IMR-90 (cell line): ENCODE results near the gene IRGQ. TPM values are rescaled to one million over a fixed set of nuclear protein-coding genes. Genes with fewer than 3 reads are reported as not detected.

Experiments
- ATAC-seq: fragments of 200-7000 bp; cut with Tn5 transposase; 2 replicates; pipeline ENCODE4 v1.9.1; 2020; ENCODE audit warnings: low read depth, mild to moderate bottlenecking, moderate library complexity
- BruUV-seq: library from RNA; stranded (reverse); fragments of 400-500 nt; replicated peaks from 2 replicates; lab custom pipeline; 2021; lab: Mats Ljungman, UMichigan
- CTCF ChIA-PET: fragments of 300-600 bp; formaldehyde crosslinking; extraction: SDS; loops from one replicate; lab custom pipeline; 2021; ENCODE audit warnings: antibody characterized with exemption; lab: Yijun Ruan, JAX
- POLR2A ChIA-PET: fragments of 300-600 bp; sonication (Branson Sonifier 250); formaldehyde crosslinking; loops from one replicate; lab custom pipeline; 2022; ENCODE audit warnings: antibody characterized with exemption; ENCODE audit not compliant: unreplicated experiment; lab: Charles Lee
- DNase-seq: peaks from one replicate; pipeline ENCODE4 v3.0.0; 2013
- H2AFZ ChIP-seq: replicated peaks from 2 replicates; pipeline ENCODE3; 2013; ENCODE audit warnings: low read length, mild to moderate bottlenecking; ENCODE audit not compliant: poor library complexity
- H2AK5ac ChIP-seq: 2 replicates; pipeline ENCODE4 v1.6.1; 2013; ENCODE audit warnings: low read depth, low read length, inconsistent platforms
- H2AK9ac ChIP-seq: replicated peaks from 2 replicates; pipeline ENCODE3; 2013; ENCODE audit warnings: mild to moderate bottlenecking, low read depth, low read length, moderate library complexity; ENCODE audit not compliant: poor library complexity
- H2BK120ac ChIP-seq: 2 replicates; pipeline ENCODE4 v1.6.1; 2013; ENCODE audit warnings: low read depth, low read length, inconsistent platforms
- H2BK15ac ChIP-seq: 3 replicates; pipeline ENCODE4 v1.6.1; 2013; ENCODE audit warnings: low read depth, low read length, inconsistent platforms
- H2BK20ac ChIP-seq: 2 replicates; pipeline ENCODE4 v1.6.1; 2013; ENCODE audit warnings: low read depth, mild to moderate bottlenecking, inconsistent platforms, low read length, moderate library complexity
- H2BK5ac ChIP-seq: 2 replicates; pipeline ENCODE4 v1.6.1; 2013; ENCODE audit warnings: mild to moderate bottlenecking, low read depth, low read length, inconsistent platforms; ENCODE audit not compliant: poor library complexity, severe bottlenecking
- H3K14ac ChIP-seq: replicated peaks from 2 replicates; pipeline ENCODE4 v1.6.1; 2013; ENCODE audit warnings: low read depth, low read length, inconsistent platforms
- H3K18ac ChIP-seq: 2 replicates; pipeline ENCODE4 v1.6.1; 2013; ENCODE audit warnings: low read depth, low read length, control low read depth
- H3K23ac ChIP-seq: 2 replicates; pipeline ENCODE4 v1.6.1; 2013; ENCODE audit warnings: low read depth, low read length, inconsistent platforms
- H3K27ac ChIP-seq: 2 replicates; pipeline ENCODE4 v1.5.1; 2013; ENCODE audit warnings: mild to moderate bottlenecking, control low read depth, low read length; ENCODE audit not compliant: insufficient read depth
- H3K27me3 ChIP-seq: 2 replicates; pipeline ENCODE4 v1.6.1; 2013; ENCODE audit warnings: low read length; ENCODE audit not compliant: control insufficient read depth, insufficient read depth
- H3K36me3 ChIP-seq: 2 replicates; pipeline ENCODE4 v1.6.1; 2013; ENCODE audit warnings: low read length, mixed read lengths; ENCODE audit not compliant: control insufficient read depth, insufficient read depth
- H3K4ac ChIP-seq: 2 replicates; pipeline ENCODE4 v1.6.1; 2013; ENCODE audit warnings: low read depth, low read length, inconsistent platforms
- H3K4me1 ChIP-seq: 2 replicates; pipeline ENCODE4 v1.6.1; 2013; ENCODE audit warnings: low read length, mixed read lengths; ENCODE audit not compliant: control insufficient read depth, insufficient read depth
- H3K4me2 ChIP-seq: 2 replicates; pipeline ENCODE4 v1.6.1; 2013; ENCODE audit warnings: low read depth, mild to moderate bottlenecking, control low read depth, low read length, moderate library complexity
- H3K4me3 ChIP-seq: 2 replicates; pipeline ENCODE4 v1.5.1; 2013; ENCODE audit warnings: low read depth, mild to moderate bottlenecking, control low read depth, low read length, moderate library complexity; ENCODE audit not compliant: insufficient read depth
- H3K56ac ChIP-seq: 2 replicates; pipeline ENCODE4 v1.6.1; 2013; ENCODE audit warnings: low read length, inconsistent platforms; ENCODE audit not compliant: insufficient read depth; ENCODE audit errors: extremely low read depth
- H3K79me1 ChIP-seq, 2 experiments: 2 replicates each; pipeline ENCODE4 v1.6.1; 2013; ENCODE audit warnings: low read length in 2 of 2, inconsistent platforms in 1 of 2, low read depth in 1 of 2
- H3K9ac ChIP-seq: 2 replicates; pipeline ENCODE4 v1.6.1; 2013; ENCODE audit warnings: low read depth, low read length, control low read depth
- H3K9me1 ChIP-seq: 2 replicates; pipeline ENCODE4 v1.6.1; 2013; ENCODE audit warnings: low read length, inconsistent platforms; ENCODE audit not compliant: insufficient read depth
- H3K9me3 ChIP-seq: 2 replicates; pipeline ENCODE4 v1.6.1; 2013; ENCODE audit warnings: low read length; ENCODE audit not compliant: control insufficient read depth, insufficient read depth
- H4K20me1 ChIP-seq: 2 replicates; pipeline ENCODE4 v1.6.1; 2013; ENCODE audit warnings: low read length, inconsistent platforms; ENCODE audit not compliant: insufficient read depth
- H4K5ac ChIP-seq: 2 replicates; pipeline ENCODE4 v1.6.1; 2013; ENCODE audit warnings: mild to moderate bottlenecking, low read depth, low read length, control low read depth
- H4K8ac ChIP-seq, 2 experiments: 2 replicates each; pipeline ENCODE4 v1.6.1; 2013; ENCODE audit warnings: low read depth in 2 of 2, low read length in 2 of 2, control low read depth in 1 of 2, inconsistent platforms in 1 of 2
- H4K91ac ChIP-seq: 2 replicates; pipeline ENCODE4 v1.6.1; 2013; ENCODE audit warnings: low read depth, low read length, inconsistent platforms; ENCODE audit not compliant: insufficient read depth
- CEBPB ChIP-seq: IDR thresholded peaks from 2 replicates; pipeline ENCODE4 v1.6.1; 2012; ENCODE audit warnings: low read depth, low read length, improper control_type of control experiment
- FOS ChIP-seq: fragments of 150-350 bp; IDR thresholded peaks from 2 replicates; pipeline ENCODE4 v1.6.1; 2016; ENCODE audit warnings: low read depth, low read length
- MAFK ChIP-seq: IDR thresholded peaks from 2 replicates; pipeline ENCODE4 v1.6.1; 2012; ENCODE audit warnings: low read depth, low read length, improper control_type of control experiment
- MAZ ChIP-seq: IDR thresholded peaks from 2 replicates; pipeline ENCODE4 v1.6.1; 2012; ENCODE audit warnings: low read depth, mild to moderate bottlenecking, low read length, improper control_type of control experiment, moderate library complexity, borderline replicate concordance
- MXI1 ChIP-seq: IDR thresholded peaks from 2 replicates; pipeline ENCODE4 v1.6.1; 2012; ENCODE audit warnings: low read depth, mild to moderate bottlenecking, low read length, moderate library complexity, borderline replicate concordance
- RFX5 ChIP-seq: IDR thresholded peaks from 2 replicates; pipeline ENCODE4 v1.8.0; 2012; ENCODE audit warnings: low read depth, mild to moderate bottlenecking, low read length, moderate library complexity
- USF2 ChIP-seq: fragments of 150-350 bp; IDR thresholded peaks from 2 replicates; pipeline ENCODE4 v1.6.1; 2017; ENCODE audit warnings: mild to moderate bottlenecking, antibody characterized with exemption, low read length, low read depth
- WGBS, 2 experiments: methylation state at CpG; one replicate each; pipeline versions ENCODE4 v1.1.5 to v1.1.7; 2013; ENCODE audit warnings: missing lambda C conversion rate in 2 of 2; ENCODE audit not compliant: insufficient read length in 1 of 2; ENCODE audit errors: extremely low coverage in 2 of 2; 5-methylcytosine and 5-hydroxymethylcytosine counted together
- dilution Hi-C: fragments of 300-500 bp; cut with HindIII; formaldehyde crosslinking; loops from one replicate; pipeline ENCODE4 v1.14.3; 2018; ENCODE audit warnings: low sequenced_read_pairs; ENCODE audit not compliant: unreplicated experiment
- in situ Hi-C: fragments of 300-500 bp; cut with MboI; formaldehyde crosslinking; loops from 3 replicates; pipeline ENCODE4 v1.14.3; 2019; ENCODE audit warnings: low sequenced_read_pairs, inconsistent platforms, mixed read lengths
- intact Hi-C: fragments of 100-400 bp; cut with micrococcal nuclease; formaldehyde crosslinking; loops from 2 replicates; pipeline ENCODE4 v1.10.0; 2022
- polyA plus RNA-seq, 3 experiments: library from polyadenylated mRNA; depleted of rRNA; stranded (reverse); fragments of >200 nt; gene quantifications; 2 replicates each; pipeline ENCODE4 v1.2.3, GENCODE V29; 2012; ENCODE audit warnings: low replicate concordance in 1 of 3
- total RNA-seq: library from RNA; depleted of rRNA; stranded (reverse); fragments of >200 nt; gene quantifications from 2 replicates; pipeline ENCODE4 v1.2.3, GENCODE V29; 2012
- TF ChIP-seq, protein P1 (sequence below): conservative IDR thresholded peaks from 2 replicates; pipeline ENCODE4 v1.5.1; 2012; ENCODE audit warnings: mild to moderate bottlenecking, low read depth, low read length, improper control_type of control experiment

The IRGQ gene
- total and polyA plus RNA-seq, 2 of the 4 experiments (the other 2 are of a cell fraction) = 9.0 to 9.9 TPM

GRCh38 chr19:43561139-43561970 is 34.6 kb downstream of the IRGQ start:
- CTCF ChIA-PET = interaction anchor here (1.5 kb wide), 1 partner anchor 26 kb away, joined by 3 read pairs; no protein-coding TSS in a partner anchor
- no peak overlapping the region for H3K56ac ChIP-seq

More at GRCh38 chr19:43561139-43561970, 34.6 kb downstream of the IRGQ start:
- ATAC-seq = no peak
- H3K9me3 ChIP-seq = no peaks in the 10 kb centered on the region
- intact Hi-C loops = loop anchor here (2.0 kb wide), 1 partner anchor 33 kb away; no protein-coding TSS in a partner anchor
- no peak overlapping the region for H3K9ac ChIP-seq
- no peak overlapping the region for H3K23ac ChIP-seq
- H3K18ac ChIP-seq = no peak overlapping the region
- H3K9me1 ChIP-seq = peaks cover 29% of the 10 kb centered on the region
- H3K4me2 ChIP-seq = no peak overlapping the region
- no peak overlapping the region; the same call in 2 of the 3 replicates for H2BK15ac ChIP-seq
- no peak overlapping the region for H2AFZ ChIP-seq
- H3K4me3 ChIP-seq = no peak overlapping the region
- peaks cover 5% of the 10 kb centered on the region for H3K4me1 ChIP-seq
- no TSS peak for BruUV-seq
- H2AK9ac ChIP-seq = peak overlapping the region; percentile 3
- H2BK20ac ChIP-seq = no peak overlapping the region; the same call in 1 of the 2 replicates
- 69% methylated on average over 3 of the region's 12 CpGs; no CpG with 5 or more reads in 1 of the 2 experiments for WGBS, 2 experiments
- H4K8ac ChIP-seq = no peak overlapping the region
- H4K5ac ChIP-seq = no peak overlapping the region
- POLR2A ChIA-PET = no interaction called here
- no peak overlapping the region for H3K27ac ChIP-seq
- H2BK5ac ChIP-seq = no peak overlapping the region
- peak overlapping the region; percentile 18 for H3K4ac ChIP-seq
- dilution Hi-C loops = no loop called here
- no peaks in the 10 kb centered on the region for H3K27me3 ChIP-seq
- H4K20me1 ChIP-seq = peaks cover 6% of the 10 kb centered on the region; the same call in 1 of the 2 replicates
- DNase-seq = no peak
- H3K79me1 ChIP-seq = peaks cover 13 to 54% of the 10 kb centered on the region in 2 experiments; a peak in 3 of 4 replicates
- H2AK5ac ChIP-seq = peak overlapping the region; percentile 15; the same call in 1 of the 2 replicates
- no peak overlapping the region; the same call in 1 of the 2 replicates for H4K91ac ChIP-seq
- in situ Hi-C loops = no loop called here
- peaks cover 9% of the 10 kb centered on the region for H3K36me3 ChIP-seq
- no peak overlapping the region for H3K14ac ChIP-seq
- peak overlapping the region; percentile 66 for H2BK120ac ChIP-seq
- TF ChIP-seq MAZ (no peak), USF2 (no peak), FOS (no peak), CEBPB (no peak), MAFK (no peak), RFX5 (no peak), MXI1 (no peak)
- TF ChIP-seq, protein P1, sequence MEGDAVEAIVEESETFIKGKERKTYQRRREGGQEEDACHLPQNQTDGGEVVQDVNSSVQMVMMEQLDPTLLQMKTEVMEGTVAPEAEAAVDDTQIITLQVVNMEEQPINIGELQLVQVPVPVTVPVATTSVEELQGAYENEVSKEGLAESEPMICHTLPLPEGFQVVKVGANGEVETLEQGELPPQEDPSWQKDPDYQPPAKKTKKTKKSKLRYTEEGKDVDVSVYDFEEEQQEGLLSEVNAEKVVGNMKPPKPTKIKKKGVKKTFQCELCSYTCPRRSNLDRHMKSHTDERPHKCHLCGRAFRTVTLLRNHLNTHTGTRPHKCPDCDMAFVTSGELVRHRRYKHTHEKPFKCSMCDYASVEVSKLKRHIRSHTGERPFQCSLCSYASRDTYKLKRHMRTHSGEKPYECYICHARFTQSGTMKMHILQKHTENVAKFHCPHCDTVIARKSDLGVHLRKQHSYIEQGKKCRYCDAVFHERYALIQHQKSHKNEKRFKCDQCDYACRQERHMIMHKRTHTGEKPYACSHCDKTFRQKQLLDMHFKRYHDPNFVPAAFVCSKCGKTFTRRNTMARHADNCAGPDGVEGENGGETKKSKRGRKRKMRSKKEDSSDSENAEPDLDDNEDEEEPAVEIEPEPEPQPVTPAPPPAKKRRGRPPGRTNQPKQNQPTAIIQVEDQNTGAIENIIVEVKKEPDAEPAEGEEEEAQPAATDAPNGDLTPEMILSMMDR = no peak
